Activated CD4-positive, alpha-beta T cell treated with anti-CD3 and anti-CD28 coated beads, Interleukin-2, amount 10 ng/mL, durations not matched to agents 24 days and 14 days (primary cell): ENCODE data around the gene SDK2. TPM values are rescaled to one million over a fixed set of nuclear protein-coding genes. Genes with fewer than 3 reads are reported as not detected.
"Not testable (repeated sequence)": the region's sequence is repeated elsewhere in the genome, so short reads cannot be mapped to it uniquely, and the experiment has no call there.

Source experiments
- DNase-seq: peaks from one replicate; pipeline ENCODE4 v3.0.0; 2022
- H3K27ac Mint-ChIP-seq: one replicate; pipeline ENCODE4 v1.8.0; 2022; ENCODE audit warnings: mild to moderate bottlenecking, mixed read lengths
- H3K27me3 Mint-ChIP-seq: one replicate; pipeline ENCODE4 v1.8.0; 2022; ENCODE audit warnings: mixed read lengths
- H3K36me3 Mint-ChIP-seq: one replicate; pipeline ENCODE4 v1.8.0; 2022; ENCODE audit warnings: low read depth, mild to moderate bottlenecking, mixed read lengths
- H3K4me1 Mint-ChIP-seq: one replicate; pipeline ENCODE4 v1.8.0; 2021; ENCODE audit warnings: mixed read lengths
- H3K4me3 Mint-ChIP-seq: one replicate; pipeline ENCODE4 v1.8.0; 2022; ENCODE audit warnings: mild to moderate bottlenecking, moderate library complexity, mixed read lengths
- H3K9me3 Mint-ChIP-seq: one replicate; pipeline ENCODE4 v1.8.0; 2021; ENCODE audit warnings: mixed read lengths
- intact Hi-C: fragments of 100-400 bp; cut with micrococcal nuclease; formaldehyde crosslinking; loops from one replicate; pipeline ENCODE4 v1.15.1; 2023
- total RNA-seq: library from RNA; stranded (reverse); gene quantifications from 2 replicates; pipeline ENCODE4 v1.2.3, GENCODE V29; 2022

Gene SDK2
- total RNA-seq, 1 donor from 2014 or later, result 0.42 TPM

GRCh38 chr17:73318836-73319235 is 325.4 kb downstream of the SDK2 start:
- no peak for DNase-seq
- Mint-ChIP-seq H3K4me1 (no peaks in the 10 kb centered on the region), H3K27ac (no peak overlapping the region), H3K27me3 (peaks cover 2% of the 10 kb centered on the region), H3K36me3 (no peaks in the 10 kb centered on the region), H3K4me3 (no peak overlapping the region), H3K9me3 (no peaks in the 10 kb centered on the region)
- intact Hi-C loops, result no loop called here

GRCh38 chr17:73318427-73318813 is 325.8 kb downstream of the SDK2 start:
- no peak for DNase-seq
- Mint-ChIP-seq H3K4me3 (no peak overlapping the region), H3K27ac (no peak overlapping the region), H3K4me1 (no peaks in the 10 kb centered on the region), H3K9me3 (no peaks in the 10 kb centered on the region), H3K27me3 (peaks cover 3% of the 10 kb centered on the region), H3K36me3 (no peaks in the 10 kb centered on the region)
- intact Hi-C loops, result no loop called here

GRCh38 chr17:73317513-73318426 is 326.5 kb downstream of the SDK2 start:
- intact Hi-C loops, result no loop called here
- H3K27ac Mint-ChIP-seq, result no peak overlapping the region
- no peak for DNase-seq
- no peaks in the 10 kb centered on the region for H3K4me1 Mint-ChIP-seq
- H3K27me3 Mint-ChIP-seq, result peaks cover 4% of the 10 kb centered on the region
- no peak overlapping the region for H3K4me3 Mint-ChIP-seq
- H3K9me3 Mint-ChIP-seq, result no peaks in the 10 kb centered on the region
- H3K36me3 Mint-ChIP-seq, result no peaks in the 10 kb centered on the region

GRCh38 chr17:73316919-73317505 is 327.2 kb downstream of the SDK2 start:
- H3K27me3 Mint-ChIP-seq, result peaks cover 4% of the 10 kb centered on the region
- DNase-seq, result no peak
- no peaks in the 10 kb centered on the region for H3K9me3 Mint-ChIP-seq
- H3K27ac Mint-ChIP-seq, result no peak overlapping the region
- H3K4me1 Mint-ChIP-seq, result no peaks in the 10 kb centered on the region
- H3K4me3 Mint-ChIP-seq, result no peak overlapping the region
- intact Hi-C loops, result no loop called here
- no peaks in the 10 kb centered on the region for H3K36me3 Mint-ChIP-seq

- H3K27ac Mint-ChIP-seq, result no peak overlapping the region
- peaks cover 4% of the 10 kb centered on the region for H3K27me3 Mint-ChIP-seq
- no peaks in the 10 kb centered on the region for H3K9me3 Mint-ChIP-seq
- no peak for DNase-seq
- H3K4me1 Mint-ChIP-seq, result no peaks in the 10 kb centered on the region
- H3K4me3 Mint-ChIP-seq, result no peak overlapping the region
- no peaks in the 10 kb centered on the region for H3K36me3 Mint-ChIP-seq
- intact Hi-C loops, result no loop called here
Measured at GRCh38 chr17:73315471-73315870, 328.8 kb downstream of the SDK2 start.

GRCh38 chr17:73313526-73314127 is 330.6 kb downstream of the SDK2 start:
- no peak for DNase-seq
- Mint-ChIP-seq H3K4me3 (peak overlapping the region; percentile 18), H3K27ac (no peak overlapping the region), H3K4me1 (peaks cover 5% of the 10 kb centered on the region), H3K9me3 (no peaks in the 10 kb centered on the region), H3K36me3 (no peaks in the 10 kb centered on the region), H3K27me3 (peaks cover 8% of the 10 kb centered on the region)
- intact Hi-C loops, result no loop called here

- H3K9me3 Mint-ChIP-seq, H3K36me3 Mint-ChIP-seq, H3K4me1 Mint-ChIP-seq, H3K27ac Mint-ChIP-seq, H3K4me3 Mint-ChIP-seq, DNase-seq: not testable (repeated sequence)
- H3K27me3 Mint-ChIP-seq, result peaks cover 10% of the 10 kb centered on the region
- intact Hi-C loops, result loop anchor here (1.0 kb wide), 1 partner anchor 120 kb away; the partner anchor contains the start of gene COG1
Measured at GRCh38 chr17:73312887-73313286, 331.4 kb downstream of the SDK2 start.

- Mint-ChIP-seq H3K36me3 (no peaks in the 10 kb centered on the region), H3K4me3 (peak within 1 kb of the TSS; percentile 86), H3K9me3 (no peaks in the 10 kb centered on the region), H3K27me3 (peaks cover 9% of the 10 kb centered on the region), H3K4me1 (peaks cover 5% of the 10 kb centered on the region), H3K27ac (peak within 1 kb of the TSS; percentile 25)
- peak; percentile 97 for DNase-seq
- intact Hi-C loops, result loop anchor here (1.0 to 2.0 kb wide), 3 partner anchors 59 to 119 kb away; partner anchors contain the start of gene COG1
Measured at GRCh38 chr17:73311781-73312641, 332.2 kb downstream of the SDK2 start, which contains the start of gene CDC42EP4. CDC42EP4 (minus strand) TSS chr17:73312001; CDS start chr17:73286500, 25,501 bp downstream.

- H3K9me3 Mint-ChIP-seq, result no peaks in the 10 kb centered on the region
- no peaks in the 10 kb centered on the region for H3K36me3 Mint-ChIP-seq
- H3K4me1 Mint-ChIP-seq, result peaks cover 5% of the 10 kb centered on the region
- intact Hi-C loops, result loop anchor here (1.0 to 2.0 kb wide), 2 partner anchors 59 to 79 kb away; a partner anchor contains a TSS
- H3K27ac Mint-ChIP-seq, result peak overlapping the region; percentile 25
- H3K4me3 Mint-ChIP-seq, result peak overlapping the region; percentile 86
- H3K27me3 Mint-ChIP-seq, result peaks cover 12% of the 10 kb centered on the region
- DNase-seq, result no peak
Measured at GRCh38 chr17:73311428-73311780, 332.8 kb downstream of the SDK2 start.

- no peak for DNase-seq
- intact Hi-C loops, result loop anchor here (2.0 kb wide), 1 partner anchor 61 kb away; no protein-coding TSS in a partner anchor
- peaks cover 12% of the 10 kb centered on the region for H3K27me3 Mint-ChIP-seq
- H3K27ac Mint-ChIP-seq, result no peak overlapping the region
- H3K4me1 Mint-ChIP-seq, result peaks cover 5% of the 10 kb centered on the region
- no peaks in the 10 kb centered on the region for H3K36me3 Mint-ChIP-seq
- peak overlapping the region; percentile 86 for H3K4me3 Mint-ChIP-seq
- no peaks in the 10 kb centered on the region for H3K9me3 Mint-ChIP-seq
Measured at GRCh38 chr17:73309727-73310596, 334.3 kb downstream of the SDK2 start.

GRCh38 chr17:73308959-73309358 is 335.3 kb downstream of the SDK2 start:
- intact Hi-C loops, H3K36me3 Mint-ChIP-seq, H3K9me3 Mint-ChIP-seq, H3K4me1 Mint-ChIP-seq, H3K4me3 Mint-ChIP-seq, H3K27ac Mint-ChIP-seq, DNase-seq: not testable (repeated sequence)
- peaks cover 13% of the 10 kb centered on the region for H3K27me3 Mint-ChIP-seq

- no peaks in the 10 kb centered on the region for H3K36me3 Mint-ChIP-seq
- H3K4me3 Mint-ChIP-seq, result no peak overlapping the region
- intact Hi-C loops, result no loop called here
- no peaks in the 10 kb centered on the region for H3K9me3 Mint-ChIP-seq
- DNase-seq, result no peak
- H3K4me1 Mint-ChIP-seq, result peaks cover 5% of the 10 kb centered on the region
- no peak overlapping the region for H3K27ac Mint-ChIP-seq
- H3K27me3 Mint-ChIP-seq, result peaks cover 10% of the 10 kb centered on the region
Measured at GRCh38 chr17:73308017-73308823, 336.0 kb downstream of the SDK2 start.
